GM23338 (cell line): Measurements from ENCODE around the gene LCE7A. TPM values are rescaled to one million over a fixed set of nuclear protein-coding genes. Genes with fewer than 3 reads are reported as not detected.

Experiments used
- ATAC-seq: fragments of 200-7000 bp; cut with Tn5 transposase; 3 replicates; pipeline ENCODE4 v1.9.1; 2020
- DNase-seq: peaks from one replicate; pipeline ENCODE4 v3.0.0-alpha.2; 2015; ENCODE audit warnings: low spot score
- H2AFZ ChIP-seq: fragments of 200-600 bp; sonication (generic); 2 replicates; pipeline ENCODE4 v1.8.0; 2016; ENCODE audit warnings: antibody characterized with exemption, mild to moderate bottlenecking, moderate library complexity
- H3F3A ChIP-seq: fragments of 200-600 bp; sonication (generic); replicated peaks from 2 replicates; pipeline ENCODE4 v1.8.0; 2017; ENCODE audit warnings: antibody characterized with exemption, mixed run types, low read depth
- H3K27ac ChIP-seq: fragments of 200-600 bp; sonication (generic); 2 replicates; pipeline ENCODE4 v1.6.1; 2016; ENCODE audit warnings: low read depth
- H3K27me3 ChIP-seq: fragments of 200-600 bp; sonication (generic); 2 replicates; pipeline ENCODE4 v1.8.0; 2016; ENCODE audit warnings: mild to moderate bottlenecking, mixed run types, moderate library complexity; ENCODE audit not compliant: insufficient read depth
- H3K36me3 ChIP-seq: fragments of 200-600 bp; sonication (generic); 2 replicates; pipeline ENCODE4 v1.8.0; 2016; ENCODE audit warnings: mild to moderate bottlenecking; ENCODE audit not compliant: insufficient read depth
- H3K4me1 ChIP-seq: fragments of 200-600 bp; sonication (generic); 2 replicates; pipeline ENCODE4 v1.8.0; 2016; ENCODE audit warnings: mild to moderate bottlenecking, moderate library complexity; ENCODE audit not compliant: insufficient read depth
- H3K4me2 ChIP-seq: fragments of 200-600 bp; sonication (generic); 2 replicates; pipeline ENCODE4 v1.7.1; 2017; ENCODE audit warnings: mixed run types
- H3K4me3 ChIP-seq: fragments of 200-600 bp; sonication (generic); 2 replicates; pipeline ENCODE4 v1.6.1; 2016; ENCODE audit warnings: mixed run types
- H3K79me2 ChIP-seq: fragments of 200-600 bp; sonication (generic); replicated peaks from 2 replicates; pipeline ENCODE4 v1.8.0; 2017; ENCODE audit warnings: mild to moderate bottlenecking; ENCODE audit not compliant: insufficient read depth
- H3K9me2 ChIP-seq: fragments of 200-600 bp; sonication (generic); 2 replicates; pipeline ENCODE4 v1.8.0; 2017; ENCODE audit not compliant: insufficient read depth
- H4K20me1 ChIP-seq: fragments of 200-600 bp; sonication (generic); replicated peaks from 2 replicates; pipeline ENCODE4 v1.8.0; 2017; ENCODE audit warnings: mild to moderate bottlenecking; ENCODE audit not compliant: insufficient read depth
- H3K27ac Mint-ChIP-seq: 2 replicates; pipeline ENCODE4 v1.8.0; 2020; ENCODE audit warnings: inconsistent platforms, mild to moderate bottlenecking, moderate library complexity, mixed read lengths
- H3K27me3 Mint-ChIP-seq: 3 replicates; pipeline ENCODE4 v1.8.0; 2022; ENCODE audit warnings: low read depth, mild to moderate bottlenecking, moderate library complexity, mixed read lengths, inconsistent platforms; ENCODE audit not compliant: insufficient read depth, poor library complexity
- H3K36me3 Mint-ChIP-seq: 3 replicates; pipeline ENCODE4 v1.8.0; 2021; ENCODE audit warnings: low read depth, mild to moderate bottlenecking, inconsistent platforms, moderate library complexity, mixed read lengths
- H3K4me1 Mint-ChIP-seq: 3 replicates; pipeline ENCODE4 v1.8.0; 2020; ENCODE audit warnings: mild to moderate bottlenecking, inconsistent platforms, mixed read lengths
- H3K4me3 Mint-ChIP-seq: 3 replicates; pipeline ENCODE4 v1.8.0; 2021; ENCODE audit warnings: moderate library complexity, mild to moderate bottlenecking, inconsistent platforms, mixed read lengths
- H3K9me3 Mint-ChIP-seq: 3 replicates; pipeline ENCODE4 v1.8.0; 2020; ENCODE audit warnings: moderate library complexity, mild to moderate bottlenecking, inconsistent platforms, mixed read lengths
- EZH2phosphoT487 ChIP-seq: fragments of 200-600 bp; sonication (generic); IDR thresholded peaks from one replicate; pipeline ENCODE4 v1.8.1; 2018; ENCODE audit warnings: antibody characterized with exemption; ENCODE audit not compliant: unreplicated experiment
- REST ChIP-seq: IDR thresholded peaks from one replicate; pipeline ENCODE4 v1.6.1; 2018; ENCODE audit warnings: antibody characterized with exemption; ENCODE audit not compliant: unreplicated experiment
- ZNF114 ChIP-seq: fragments of 250-450 bp; sonication (Bioruptor Pico); IDR thresholded peaks from 2 replicates; pipeline ENCODE4 v1.5.0; 2020; ENCODE audit warnings: mild to moderate bottlenecking, moderate library complexity
- ZNF331 ChIP-seq: fragments of 250-450 bp; sonication (Bioruptor Pico); IDR thresholded peaks from 2 replicates; pipeline ENCODE4 v1.5.0; 2020; ENCODE audit warnings: low read depth, mild to moderate bottlenecking, moderate library complexity
- polyA plus RNA-seq: library from polyadenylated mRNA; unstranded; fragments of >200 nt; fragmentation: Nextera tagmentation; extraction: Ambion mirVana; gene quantifications from 2 replicates; pipeline ENCODE4 v1.2.1, GENCODE V29; 2016
- total RNA-seq: library from RNA; depleted of rRNA; stranded (reverse); fragments of >200 nt; shearing (Covaris generic); gene quantifications from 2 replicates; pipeline ENCODE4 v1.2.3, GENCODE V29; 2014
- TF ChIP-seq, protein P1 (sequence below): IDR thresholded peaks from 2 replicates; pipeline ENCODE4 v1.6.1; 2016; ENCODE audit warnings: antibody characterized with exemption
- TF ChIP-seq, protein P2 (sequence below): fragments of 250-450 bp; sonication (Bioruptor Pico); IDR thresholded peaks from 2 replicates; pipeline ENCODE4 v1.5.0; 2020; ENCODE audit warnings: mild to moderate bottlenecking, moderate library complexity

The LCE7A gene
- total and polyA plus RNA-seq, 2 experiments from 2014 or later: not detected

DNA sequence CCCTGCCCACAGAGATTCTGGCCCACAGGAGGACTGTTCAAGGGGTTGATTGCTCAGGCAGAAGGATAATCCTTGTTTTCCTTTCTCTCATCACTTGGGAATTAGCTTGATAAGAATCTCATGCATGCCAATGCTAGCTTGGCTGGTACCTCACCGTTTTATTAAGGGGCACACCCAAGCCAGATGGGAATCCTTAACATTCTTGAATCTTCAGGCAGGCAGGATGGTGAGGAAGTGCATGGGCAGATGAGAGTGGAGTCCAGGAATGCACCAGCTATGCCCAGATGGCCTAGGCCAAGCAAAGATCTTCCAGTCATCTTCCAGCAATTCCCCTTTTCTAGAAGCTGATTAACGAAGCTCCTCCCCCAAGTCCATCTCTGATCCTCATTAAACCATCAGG, 4.1 kb upstream of the LCE7A start:
- no peak overlapping the region for H3K4me3 ChIP-seq
- H3K4me1 ChIP-seq: no peaks in the 10 kb centered on the region
- TF ChIP-seq, protein P1, sequence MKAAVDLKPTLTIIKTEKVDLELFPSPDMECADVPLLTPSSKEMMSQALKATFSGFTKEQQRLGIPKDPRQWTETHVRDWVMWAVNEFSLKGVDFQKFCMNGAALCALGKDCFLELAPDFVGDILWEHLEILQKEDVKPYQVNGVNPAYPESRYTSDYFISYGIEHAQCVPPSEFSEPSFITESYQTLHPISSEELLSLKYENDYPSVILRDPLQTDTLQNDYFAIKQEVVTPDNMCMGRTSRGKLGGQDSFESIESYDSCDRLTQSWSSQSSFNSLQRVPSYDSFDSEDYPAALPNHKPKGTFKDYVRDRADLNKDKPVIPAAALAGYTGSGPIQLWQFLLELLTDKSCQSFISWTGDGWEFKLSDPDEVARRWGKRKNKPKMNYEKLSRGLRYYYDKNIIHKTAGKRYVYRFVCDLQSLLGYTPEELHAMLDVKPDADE: no peak
- TF ChIP-seq ZNF114 (CRISPR knock-in tag) (no peak), ZNF331 (CRISPR knock-in tag) (no peak), EZH2phosphoT487 (no peak)
- TF ChIP-seq, protein P2, sequence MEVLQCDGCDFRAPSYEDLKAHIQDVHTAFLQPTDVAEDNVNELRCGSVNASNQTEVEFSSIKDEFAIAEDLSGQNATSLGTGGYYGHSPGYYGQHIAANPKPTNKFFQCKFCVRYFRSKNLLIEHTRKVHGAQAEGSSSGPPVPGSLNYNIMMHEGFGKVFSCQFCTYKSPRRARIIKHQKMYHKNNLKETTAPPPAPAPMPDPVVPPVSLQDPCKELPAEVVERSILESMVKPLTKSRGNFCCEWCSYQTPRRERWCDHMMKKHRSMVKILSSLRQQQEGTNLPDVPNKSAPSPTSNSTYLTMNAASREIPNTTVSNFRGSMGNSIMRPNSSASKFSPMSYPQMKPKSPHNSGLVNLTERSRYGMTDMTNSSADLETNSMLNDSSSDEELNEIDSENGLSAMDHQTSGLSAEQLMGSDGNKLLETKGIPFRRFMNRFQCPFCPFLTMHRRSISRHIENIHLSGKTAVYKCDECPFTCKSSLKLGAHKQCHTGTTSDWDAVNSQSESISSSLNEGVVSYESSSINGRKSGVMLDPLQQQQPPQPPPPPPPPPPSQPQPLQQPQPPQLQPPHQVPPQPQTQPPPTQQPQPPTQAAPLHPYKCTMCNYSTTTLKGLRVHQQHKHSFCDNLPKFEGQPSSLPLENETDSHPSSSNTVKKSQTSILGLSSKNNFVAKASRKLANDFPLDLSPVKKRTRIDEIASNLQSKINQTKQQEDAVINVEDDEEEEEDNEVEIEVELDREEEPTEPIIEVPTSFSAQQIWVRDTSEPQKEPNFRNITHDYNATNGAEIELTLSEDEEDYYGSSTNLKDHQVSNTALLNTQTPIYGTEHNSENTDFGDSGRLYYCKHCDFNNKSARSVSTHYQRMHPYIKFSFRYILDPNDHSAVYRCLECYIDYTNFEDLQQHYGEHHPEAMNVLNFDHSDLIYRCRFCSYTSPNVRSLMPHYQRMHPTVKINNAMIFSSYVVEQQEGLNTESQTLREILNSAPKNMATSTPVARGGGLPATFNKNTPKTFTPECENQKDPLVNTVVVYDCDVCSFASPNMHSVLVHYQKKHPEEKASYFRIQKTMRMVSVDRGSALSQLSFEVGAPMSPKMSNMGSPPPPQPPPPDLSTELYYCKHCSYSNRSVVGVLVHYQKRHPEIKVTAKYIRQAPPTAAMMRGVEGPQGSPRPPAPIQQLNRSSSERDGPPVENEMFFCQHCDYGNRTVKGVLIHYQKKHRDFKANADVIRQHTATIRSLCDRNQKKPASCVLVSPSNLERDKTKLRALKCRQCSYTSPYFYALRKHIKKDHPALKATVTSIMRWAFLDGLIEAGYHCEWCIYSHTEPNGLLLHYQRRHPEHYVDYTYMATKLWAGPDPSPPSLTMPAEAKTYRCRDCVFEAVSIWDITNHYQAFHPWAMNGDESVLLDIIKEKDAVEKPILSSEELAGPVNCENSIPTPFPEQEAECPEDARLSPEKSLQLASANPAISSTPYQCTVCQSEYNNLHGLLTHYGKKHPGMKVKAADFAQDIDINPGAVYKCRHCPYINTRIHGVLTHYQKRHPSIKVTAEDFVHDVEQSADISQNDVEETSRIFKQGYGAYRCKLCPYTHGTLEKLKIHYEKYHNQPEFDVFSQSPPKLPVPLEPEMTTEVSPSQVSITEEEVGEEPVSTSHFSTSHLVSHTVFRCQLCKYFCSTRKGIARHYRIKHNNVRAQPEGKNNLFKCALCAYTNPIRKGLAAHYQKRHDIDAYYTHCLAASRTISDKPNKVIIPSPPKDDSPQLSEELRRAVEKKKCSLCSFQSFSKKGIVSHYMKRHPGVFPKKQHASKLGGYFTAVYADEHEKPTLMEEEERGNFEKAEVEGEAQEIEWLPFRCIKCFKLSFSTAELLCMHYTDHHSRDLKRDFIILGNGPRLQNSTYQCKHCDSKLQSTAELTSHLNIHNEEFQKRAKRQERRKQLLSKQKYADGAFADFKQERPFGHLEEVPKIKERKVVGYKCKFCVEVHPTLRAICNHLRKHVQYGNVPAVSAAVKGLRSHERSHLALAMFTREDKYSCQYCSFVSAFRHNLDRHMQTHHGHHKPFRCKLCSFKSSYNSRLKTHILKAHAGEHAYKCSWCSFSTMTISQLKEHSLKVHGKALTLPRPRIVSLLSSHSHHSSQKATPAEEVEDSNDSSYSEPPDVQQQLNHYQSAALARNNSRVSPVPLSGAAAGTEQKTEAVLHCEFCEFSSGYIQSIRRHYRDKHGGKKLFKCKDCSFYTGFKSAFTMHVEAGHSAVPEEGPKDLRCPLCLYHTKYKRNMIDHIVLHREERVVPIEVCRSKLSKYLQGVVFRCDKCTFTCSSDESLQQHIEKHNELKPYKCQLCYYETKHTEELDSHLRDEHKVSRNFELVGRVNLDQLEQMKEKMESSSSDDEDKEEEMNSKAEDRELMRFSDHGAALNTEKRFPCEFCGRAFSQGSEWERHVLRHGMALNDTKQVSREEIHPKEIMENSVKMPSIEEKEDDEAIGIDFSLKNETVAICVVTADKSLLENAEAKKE (CRISPR knock-in tag): no peak
- Mint-ChIP-seq H3K4me3 (no peak overlapping the region), H3K27ac (no peak overlapping the region), H3K36me3 (no peaks in the 10 kb centered on the region), H3K9me3 (no peaks in the 10 kb centered on the region), H3K27me3 (no peaks in the 10 kb centered on the region), H3K4me1 (no peaks in the 10 kb centered on the region)
- H3K9me2 ChIP-seq: peaks cover 9% of the 10 kb centered on the region; the same call in 1 of the 2 replicates
- H3F3A ChIP-seq: no peaks in the 10 kb centered on the region
- no peaks in the 10 kb centered on the region for H3K27me3 ChIP-seq
- DNase-seq (no peak), ATAC-seq (no peak)
- no peaks in the 10 kb centered on the region for H3K79me2 ChIP-seq
- H2AFZ ChIP-seq: no peak overlapping the region
- H3K36me3 ChIP-seq: no peaks in the 10 kb centered on the region
- no peaks in the 10 kb centered on the region for H4K20me1 ChIP-seq
- no peak overlapping the region for H3K27ac ChIP-seq
- H3K4me2 ChIP-seq: no peak overlapping the region

DNA sequence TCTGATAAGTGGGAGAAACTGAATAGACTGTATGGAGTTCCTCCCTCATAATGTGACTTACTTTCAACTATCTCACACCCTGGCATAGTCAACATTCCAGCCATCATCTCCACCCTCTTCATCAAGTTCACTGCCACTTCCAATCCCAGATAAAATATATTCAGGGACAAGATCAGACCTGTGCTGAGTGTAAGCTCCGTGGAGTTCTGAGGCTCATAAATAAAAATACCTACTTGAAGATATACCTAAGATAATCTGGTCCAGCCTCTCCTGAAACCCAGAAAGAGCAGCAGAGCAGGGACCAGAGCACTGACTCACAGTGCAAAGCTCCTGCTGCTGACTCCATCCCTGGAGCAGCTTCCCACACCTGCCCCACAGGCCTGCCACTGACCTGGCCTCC, 1.7 kb upstream of the LCE7A start:
- no peaks in the 10 kb centered on the region for H3K27me3 ChIP-seq
- H3K79me2 ChIP-seq: no peaks in the 10 kb centered on the region
- no peaks in the 10 kb centered on the region for H3K4me1 ChIP-seq
- H3K9me2 ChIP-seq: peaks cover 20% of the 10 kb centered on the region
- no peak overlapping the region for H3K4me2 ChIP-seq
- no peak overlapping the region for H3K4me3 ChIP-seq
- H3K4me3 Mint-ChIP-seq: no peak overlapping the region
- no peaks in the 10 kb centered on the region for H3K9me3 Mint-ChIP-seq
- H3K4me1 Mint-ChIP-seq: peaks cover 3% of the 10 kb centered on the region; the same call in 1 of the 3 replicates
- ATAC-seq (no peak), DNase-seq (no peak)
- no peaks in the 10 kb centered on the region for H3K27me3 Mint-ChIP-seq
- no peaks in the 10 kb centered on the region for H4K20me1 ChIP-seq
- no peak overlapping the region for H2AFZ ChIP-seq
- no peaks in the 10 kb centered on the region for H3K36me3 ChIP-seq
- no peak overlapping the region for H3K27ac ChIP-seq
- no peaks in the 10 kb centered on the region for H3K36me3 Mint-ChIP-seq
- H3F3A ChIP-seq: no peaks in the 10 kb centered on the region
- no peak overlapping the region for H3K27ac Mint-ChIP-seq
- TF ChIP-seq REST: no peak
- TF ChIP-seq, protein P1: no peak
- TF ChIP-seq ZNF114 (CRISPR knock-in tag): no peak
- no peak for TF ChIP-seq EZH2phosphoT487
